K562 (cell line): Measurements from ENCODE around the gene WFIKKN1. TPM values are rescaled to one million over a fixed set of nuclear protein-coding genes. Genes with fewer than 3 reads are reported as not detected.

ENCODE experiments used
- CC2D1A ChIP-seq: fragments of 450-650 bp; IDR thresholded peaks from 2 replicates; pipeline ENCODE4 v1.6.1; 2017; ENCODE audit warnings: mild to moderate bottlenecking
- CEBPZ ChIP-seq: fragments of 150-350 bp; IDR thresholded peaks from 2 replicates; pipeline ENCODE4 v1.6.1; 2014; ENCODE audit warnings: low read depth, mild to moderate bottlenecking, low read length, borderline replicate concordance
- ESRRA ChIP-seq: fragments of 450-650 bp; IDR thresholded peaks from 2 replicates; pipeline ENCODE4 v1.6.1; 2014; ENCODE audit warnings: low read depth, mild to moderate bottlenecking, moderate library complexity, borderline replicate concordance
- GABPA ChIP-seq: fragments of 200-800 bp; sonication (Bioruptor generic); conservative IDR thresholded peaks from 2 replicates; pipeline ENCODE4 v1.6.1; 2016; ENCODE audit warnings: low read depth, missing genetic modification characterization, missing compliant biosample characterization
- HMG20A ChIP-seq: fragments of 450-650 bp; formaldehyde crosslinking; conservative IDR thresholded peaks from 2 replicates; pipeline ENCODE4 v1.4.0; 2020; ENCODE audit warnings: mild to moderate bottlenecking, mixed read lengths
- HOXB6 ChIP-seq: fragments of 250-450 bp; sonication (Bioruptor Pico); IDR thresholded peaks from 2 replicates; pipeline ENCODE4 v1.5.1; 2022; ENCODE audit warnings: mild to moderate bottlenecking, borderline replicate concordance
- NKRF ChIP-seq: fragments of 450-650 bp; IDR thresholded peaks from 2 replicates; pipeline ENCODE4 v1.6.1; 2016; ENCODE audit warnings: borderline replicate concordance
- PHF21A ChIP-seq: fragments of 450-650 bp; IDR thresholded peaks from 2 replicates; pipeline ENCODE4 v1.6.1; 2017; ENCODE audit warnings: low read depth, borderline replicate concordance
- RERE ChIP-seq: sonication (generic); formaldehyde crosslinking; IDR thresholded peaks from 2 replicates; pipeline ENCODE4 v1.8.0; 2023; ENCODE audit warnings: missing genetic modification reagents, mild to moderate bottlenecking, borderline replicate concordance
- ZNF212 ChIP-seq: fragments of 450-650 bp; formaldehyde crosslinking; IDR thresholded peaks from 2 replicates; pipeline ENCODE4 v1.4.0; 2020; ENCODE audit warnings: mild to moderate bottlenecking
- polyA plus RNA-seq, 8 experiments: library from polyadenylated mRNA; depleted of rRNA in 4 of 8; stranded (reverse) in 5 of 8; unstranded in 3 of 8; fragments of >200 nt; fragmentation: Nextera tagmentation in 2 of 8; fragmentation: Illumina TruSeq in 1 of 8; extraction: Ambion mirVana in 2 of 8; extraction: Trizol in 1 of 8; gene quantifications; 2 replicates each; pipeline versions ENCODE4 v1.2.1 to v1.2.3, GENCODE V29; 2011 to 2014; ENCODE audit warnings: inconsistent platforms in 1 of 8, missing spikeins in 1 of 8
- total RNA-seq, 7 experiments: library from RNA; depleted of rRNA in 6 of 7; stranded (reverse); fragments of >200 nt in 6 of 7; fragmentation: Illumina TruSeq in 2 of 7; extraction: Trizol in 2 of 7; gene quantifications; 2 replicates each; pipeline versions ENCODE4 v1.2.1 to v1.2.3, GENCODE V29; 2011 to 2021; ENCODE audit warnings: low replicate concordance in 1 of 7

WFIKKN1 gene
- total and polyA plus RNA-seq, 9 of the 15 experiments (the other 6 are each of a cell fraction or from before 2014, with no cell fraction given): 0.14 to 1.1 (median 0.50) TPM; not detected in 4

GRCh38 chr16:683396-684070 is 52.7 kb downstream of the WFIKKN1 start (continued):
- TF ChIP-seq CC2D1A (no peak), ZNF212 (CRISPR knock-in tag) (0 out of 2 replicates have a peak, but pooled peaks have one; percentile 8), RERE (CRISPR knock-in tag) (no peak), PHF21A (no peak), NKRF (no peak; the same call in 1 of the 2 replicates), ESRRA (no peak), GABPA (tag) (no peak), CEBPZ (no peak), HOXB6 (CRISPR knock-in tag) (0 out of 2 replicates have a peak, but pooled peaks have one; percentile 18), HMG20A (no peak)
